ENCODE data around the gene C7orf25.

C7orf25 gene

DNA sequence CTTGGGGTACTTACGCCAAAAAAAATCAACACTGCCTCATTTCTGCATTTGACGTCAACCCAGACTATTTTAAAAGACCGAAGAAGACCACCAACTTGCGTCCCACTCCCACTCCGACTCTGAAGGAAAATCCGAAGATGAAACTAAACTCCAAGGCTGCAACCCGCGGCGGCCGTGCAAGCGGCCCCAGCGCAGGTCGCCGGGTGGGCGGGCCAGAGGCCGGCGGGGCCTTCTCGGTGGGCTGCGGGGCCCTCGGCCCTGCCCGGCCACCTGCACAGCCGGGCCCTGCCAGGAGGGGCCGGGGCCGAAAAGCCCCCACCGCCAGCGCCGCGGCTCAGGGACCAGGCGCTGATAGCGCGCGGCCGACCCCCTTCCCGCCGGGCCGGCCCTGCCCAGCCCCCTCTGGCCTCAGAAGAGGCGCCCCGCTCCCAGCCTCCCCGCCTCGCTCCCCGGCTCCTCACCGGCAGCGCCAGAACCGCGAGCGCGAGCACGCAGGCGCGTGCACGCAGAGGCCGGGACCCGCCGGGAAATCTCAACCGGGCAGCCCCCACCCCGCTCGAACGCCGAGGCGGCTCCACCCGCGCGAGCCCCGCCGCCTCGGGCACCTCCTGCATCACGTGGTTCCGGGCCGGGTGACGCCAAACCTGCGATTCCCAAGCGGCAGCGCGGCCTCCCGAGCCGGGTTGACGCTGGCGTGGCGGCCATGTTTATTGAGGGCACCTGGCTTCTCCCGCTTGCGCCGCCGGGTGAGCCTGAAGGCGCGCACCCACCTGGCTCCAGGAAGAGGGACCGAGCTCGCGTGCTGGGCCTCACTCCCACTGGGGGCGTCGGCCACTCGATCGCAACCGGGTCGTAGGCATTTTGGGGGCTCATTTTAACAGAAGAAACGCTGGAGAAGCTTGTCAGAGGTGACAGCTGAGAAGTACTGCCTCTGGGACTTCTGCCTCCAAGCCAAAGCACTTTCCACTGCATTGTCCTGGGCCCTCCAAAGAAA is at the start of gene C7orf25:
Gene C7orf25, minus strand, starts transcription at position 617 of the 994 bp plus-strand sequence. CDS start 1,170 bp downstream, outside the sequence.
- peak within 1 kb of the TSS; percentile 69 for H3K4me3 ChIP-seq (ENCODE audit: low read depth, low read length)
- TF ChIP-seq CTCF (IDR thresholded peaks at IDR 0.05; ENCODE audit: low read depth, low read length): no peak

GRCh38 chr7:42961170-42961569 is 49.3 kb upstream of the C7orf25 start:
- TF ChIP-seq CTCF (IDR thresholded peaks at IDR 0.05; ENCODE audit: low read depth, low read length): no peak
- H3K4me3 ChIP-seq (ENCODE audit: low read depth, low read length): no peak overlapping the region

GRCh38 chr7:42960762-42961161 is 48.9 kb upstream of the C7orf25 start:
- H3K4me3 ChIP-seq (ENCODE audit: low read depth, low read length): no peak overlapping the region
- TF ChIP-seq CTCF (IDR thresholded peaks at IDR 0.05; ENCODE audit: low read depth, low read length): no peak

- no peak overlapping the region for H3K4me3 ChIP-seq (ENCODE audit: low read depth, low read length)
- TF ChIP-seq CTCF (IDR thresholded peaks at IDR 0.05; ENCODE audit: low read depth, low read length): no peak
These were observed 47.7 kb upstream of the C7orf25 start for GRCh38 chr7:42959549-42959948.

DNA sequence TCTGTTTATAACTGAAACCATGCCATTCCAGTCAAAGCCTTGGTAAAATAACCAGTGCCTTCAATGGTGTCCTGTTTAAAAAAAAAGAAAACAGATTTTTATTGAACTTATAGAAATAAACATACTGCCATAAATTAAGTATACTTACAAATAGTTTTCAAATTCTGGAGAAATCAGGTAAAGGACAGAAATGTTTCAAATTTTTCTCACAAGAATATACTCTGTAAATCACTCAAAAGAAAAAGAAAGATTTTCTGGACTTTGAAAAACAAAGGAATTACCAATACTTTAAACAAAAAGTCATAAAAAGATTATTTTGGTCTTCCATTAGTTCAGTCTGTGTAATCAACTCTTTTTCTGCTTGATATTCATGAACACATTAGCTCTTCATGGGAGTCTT is 44.2 kb upstream of the C7orf25 start:
- no peak for TF ChIP-seq CTCF (IDR thresholded peaks at IDR 0.05; ENCODE audit: low read depth, low read length)
- no peak overlapping the region for H3K4me3 ChIP-seq (ENCODE audit: low read depth, low read length)

DNA sequence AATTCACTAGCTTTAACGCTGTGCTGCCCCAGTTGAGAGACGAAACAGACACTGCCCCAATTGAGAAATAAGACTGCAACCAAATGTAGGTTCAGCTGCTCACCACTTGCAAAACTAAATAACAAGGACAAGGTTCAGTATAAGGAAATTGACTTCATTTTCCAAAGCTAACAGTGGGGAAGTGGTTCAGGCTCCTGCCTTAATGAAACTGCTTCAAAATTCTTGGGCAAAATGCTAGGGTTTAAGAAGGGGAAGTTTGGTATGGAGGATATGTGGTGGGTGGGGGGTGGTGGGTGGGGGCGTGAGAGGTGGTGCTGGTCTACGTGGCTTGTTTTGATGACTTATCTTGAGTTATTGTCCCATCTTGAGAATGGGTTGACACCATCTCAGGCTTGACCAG is 42.1 kb upstream of the C7orf25 start:
- no peak for TF ChIP-seq CTCF (IDR thresholded peaks at IDR 0.05; ENCODE audit: low read depth, low read length)
- H3K4me3 ChIP-seq (ENCODE audit: low read depth, low read length): no peak overlapping the region

DNA sequence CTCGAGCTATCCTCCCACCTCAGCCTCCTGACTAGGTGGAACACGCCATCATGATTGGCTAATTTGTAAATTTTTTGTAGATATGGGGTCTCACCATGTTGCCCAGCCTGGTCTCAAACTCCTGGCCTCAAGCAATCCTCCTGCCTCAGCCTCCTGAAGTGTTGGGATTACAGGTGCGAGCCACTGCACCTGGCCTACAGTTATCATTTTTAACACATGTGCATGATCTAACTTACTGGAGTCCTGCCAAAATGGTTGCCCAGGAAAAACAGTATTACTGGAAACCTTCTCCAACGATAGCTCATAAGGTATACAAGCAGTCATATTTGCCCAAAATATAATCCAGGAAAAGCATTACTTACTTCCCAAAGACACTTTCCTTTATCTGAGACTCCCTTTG is 40.5 kb upstream of the C7orf25 start:
- H3K4me3 ChIP-seq (ENCODE audit: low read depth, low read length): no peak overlapping the region
- no peak for TF ChIP-seq CTCF (IDR thresholded peaks at IDR 0.05; ENCODE audit: low read depth, low read length)

Measured in WI38 (cell line).